SK-N-SH (cell line): ENCODE results near the gene CD46.

Experiments used
- CHD2 ChIP-seq: fragments of 150-350 bp; IDR thresholded peaks from 2 replicates; pipeline ENCODE4 v1.6.1; 2018; ENCODE audit warnings: low read length; ENCODE audit not compliant: partially characterized antibody
- EP300 ChIP-seq, 2 experiments: IDR thresholded peaks; 2 replicates each; pipeline versions ENCODE4 v1.4.0 to v1.6.1; 2012; ENCODE audit warnings: borderline replicate concordance in 1 of 2, low read depth in 1 of 2, low read length in 1 of 2
- EZH2phosphoT487 ChIP-seq: fragments of 200-600 bp; sonication (generic); IDR thresholded peaks from 2 replicates; pipeline ENCODE4 v1.6.1; 2017; ENCODE audit warnings: low read depth, mixed run types, mild to moderate bottlenecking, antibody characterized with exemption, moderate library complexity, borderline replicate concordance
- FOXJ3 ChIP-seq: sonication (generic); formaldehyde crosslinking; IDR thresholded peaks from 2 replicates; pipeline ENCODE4 v1.5.1; 2020; ENCODE audit warnings: mild to moderate bottlenecking, missing genetic modification reagents
- GABPA ChIP-seq: IDR thresholded peaks from 2 replicates; pipeline ENCODE4 v1.4.0; 2012; ENCODE audit warnings: low read depth, mild to moderate bottlenecking
- JUND ChIP-seq: IDR thresholded peaks from 2 replicates; pipeline ENCODE4 v1.4.0; 2012
- MEF2A ChIP-seq: IDR thresholded peaks from 2 replicates; pipeline ENCODE4 v1.4.0; 2012; ENCODE audit warnings: low read depth, borderline replicate concordance
- RAD21 ChIP-seq: IDR thresholded peaks from 2 replicates; pipeline ENCODE4 v1.6.1; 2012; ENCODE audit warnings: mild to moderate bottlenecking, low read length
- RCOR1 ChIP-seq: fragments of 150-350 bp; IDR thresholded peaks from 2 replicates; pipeline ENCODE4 v1.6.1; 2017; ENCODE audit warnings: antibody characterized with exemption, low read length
- RFX5 ChIP-seq: IDR thresholded peaks from 2 replicates; pipeline ENCODE4 v1.6.1; 2012; ENCODE audit warnings: mild to moderate bottlenecking, improper control_type of control experiment, low read length
- TF ChIP-seq, protein P1 (sequence below): fragments of 200-600 bp; sonication (generic); IDR thresholded peaks from 2 replicates; pipeline ENCODE4 v1.6.1; 2017; ENCODE audit warnings: antibody characterized with exemption, mild to moderate bottlenecking, moderate library complexity
- TF ChIP-seq, protein P2 (sequence below): IDR thresholded peaks from 2 replicates; pipeline ENCODE4 v1.4.0; 2012; ENCODE audit warnings: low read depth, borderline replicate concordance
- TF ChIP-seq, protein P3 (sequence below): fragments of 150-350 bp; IDR thresholded peaks from 2 replicates; pipeline ENCODE4 v1.6.1; 2016; ENCODE audit warnings: mild to moderate bottlenecking, low read depth, low read length

DNA sequence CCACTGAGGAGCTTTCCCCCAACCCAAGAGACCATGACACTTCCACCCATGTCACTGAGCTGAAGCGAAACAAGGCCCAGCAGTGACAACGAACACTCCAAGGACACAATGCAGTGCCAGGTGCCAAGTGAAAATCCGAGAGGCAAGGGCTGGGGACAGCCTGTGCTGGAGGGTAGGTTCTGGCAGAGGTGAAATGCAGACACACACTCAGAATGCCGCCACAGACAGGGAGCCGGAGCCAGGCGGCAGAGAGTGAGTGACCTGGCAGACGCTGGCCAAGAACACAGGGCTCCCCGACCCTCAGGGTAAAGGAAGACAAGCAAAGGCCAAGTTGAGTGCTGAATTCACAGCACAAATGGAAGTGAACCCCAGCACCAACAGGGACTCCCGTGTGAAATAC, 78.9 kb downstream of the CD46 start:
- no peak for TF ChIP-seq RFX5
- no peak for TF ChIP-seq RCOR1
- no peak for TF ChIP-seq EP300 (IDR thresholded peaks at IDR 0.05; ENCODE audit: borderline replicate concordance in 1 of 2, low read depth in 1 of 2, low read length in 1 of 2)
- TF ChIP-seq EZH2phosphoT487: no peak
- no peak for TF ChIP-seq JUND
- TF ChIP-seq, protein P1, sequence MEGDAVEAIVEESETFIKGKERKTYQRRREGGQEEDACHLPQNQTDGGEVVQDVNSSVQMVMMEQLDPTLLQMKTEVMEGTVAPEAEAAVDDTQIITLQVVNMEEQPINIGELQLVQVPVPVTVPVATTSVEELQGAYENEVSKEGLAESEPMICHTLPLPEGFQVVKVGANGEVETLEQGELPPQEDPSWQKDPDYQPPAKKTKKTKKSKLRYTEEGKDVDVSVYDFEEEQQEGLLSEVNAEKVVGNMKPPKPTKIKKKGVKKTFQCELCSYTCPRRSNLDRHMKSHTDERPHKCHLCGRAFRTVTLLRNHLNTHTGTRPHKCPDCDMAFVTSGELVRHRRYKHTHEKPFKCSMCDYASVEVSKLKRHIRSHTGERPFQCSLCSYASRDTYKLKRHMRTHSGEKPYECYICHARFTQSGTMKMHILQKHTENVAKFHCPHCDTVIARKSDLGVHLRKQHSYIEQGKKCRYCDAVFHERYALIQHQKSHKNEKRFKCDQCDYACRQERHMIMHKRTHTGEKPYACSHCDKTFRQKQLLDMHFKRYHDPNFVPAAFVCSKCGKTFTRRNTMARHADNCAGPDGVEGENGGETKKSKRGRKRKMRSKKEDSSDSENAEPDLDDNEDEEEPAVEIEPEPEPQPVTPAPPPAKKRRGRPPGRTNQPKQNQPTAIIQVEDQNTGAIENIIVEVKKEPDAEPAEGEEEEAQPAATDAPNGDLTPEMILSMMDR: no peak
- TF ChIP-seq, protein P2, sequence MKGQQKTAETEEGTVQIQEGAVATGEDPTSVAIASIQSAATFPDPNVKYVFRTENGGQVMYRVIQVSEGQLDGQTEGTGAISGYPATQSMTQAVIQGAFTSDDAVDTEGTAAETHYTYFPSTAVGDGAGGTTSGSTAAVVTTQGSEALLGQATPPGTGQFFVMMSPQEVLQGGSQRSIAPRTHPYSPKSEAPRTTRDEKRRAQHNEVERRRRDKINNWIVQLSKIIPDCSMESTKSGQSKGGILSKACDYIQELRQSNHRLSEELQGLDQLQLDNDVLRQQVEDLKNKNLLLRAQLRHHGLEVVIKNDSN: no peak
- TF ChIP-seq GABPA: no peak
- TF ChIP-seq, protein P3, sequence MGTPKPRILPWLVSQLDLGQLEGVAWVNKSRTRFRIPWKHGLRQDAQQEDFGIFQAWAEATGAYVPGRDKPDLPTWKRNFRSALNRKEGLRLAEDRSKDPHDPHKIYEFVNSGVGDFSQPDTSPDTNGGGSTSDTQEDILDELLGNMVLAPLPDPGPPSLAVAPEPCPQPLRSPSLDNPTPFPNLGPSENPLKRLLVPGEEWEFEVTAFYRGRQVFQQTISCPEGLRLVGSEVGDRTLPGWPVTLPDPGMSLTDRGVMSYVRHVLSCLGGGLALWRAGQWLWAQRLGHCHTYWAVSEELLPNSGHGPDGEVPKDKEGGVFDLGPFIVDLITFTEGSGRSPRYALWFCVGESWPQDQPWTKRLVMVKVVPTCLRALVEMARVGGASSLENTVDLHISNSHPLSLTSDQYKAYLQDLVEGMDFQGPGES: no peak
- TF ChIP-seq FOXJ3: no peak
- TF ChIP-seq CHD2: no peak
- TF ChIP-seq RAD21: no peak
- no peak for TF ChIP-seq MEF2A
